HG03442 (cell line): Measurements from ENCODE around the gene HYAL1.
A peak's percentile ranks its signal among the peaks of the same experiment; 100 is the strongest.

Source experiments
- ATAC-seq: cut with Tn5 transposase; IDR thresholded peaks from one replicate; pipeline ENCODE4 v1.9.1; 2021; ENCODE audit warnings: mild to moderate bottlenecking, moderate library complexity; ENCODE audit not compliant: unreplicated experiment

The HYAL1 gene

DNA sequence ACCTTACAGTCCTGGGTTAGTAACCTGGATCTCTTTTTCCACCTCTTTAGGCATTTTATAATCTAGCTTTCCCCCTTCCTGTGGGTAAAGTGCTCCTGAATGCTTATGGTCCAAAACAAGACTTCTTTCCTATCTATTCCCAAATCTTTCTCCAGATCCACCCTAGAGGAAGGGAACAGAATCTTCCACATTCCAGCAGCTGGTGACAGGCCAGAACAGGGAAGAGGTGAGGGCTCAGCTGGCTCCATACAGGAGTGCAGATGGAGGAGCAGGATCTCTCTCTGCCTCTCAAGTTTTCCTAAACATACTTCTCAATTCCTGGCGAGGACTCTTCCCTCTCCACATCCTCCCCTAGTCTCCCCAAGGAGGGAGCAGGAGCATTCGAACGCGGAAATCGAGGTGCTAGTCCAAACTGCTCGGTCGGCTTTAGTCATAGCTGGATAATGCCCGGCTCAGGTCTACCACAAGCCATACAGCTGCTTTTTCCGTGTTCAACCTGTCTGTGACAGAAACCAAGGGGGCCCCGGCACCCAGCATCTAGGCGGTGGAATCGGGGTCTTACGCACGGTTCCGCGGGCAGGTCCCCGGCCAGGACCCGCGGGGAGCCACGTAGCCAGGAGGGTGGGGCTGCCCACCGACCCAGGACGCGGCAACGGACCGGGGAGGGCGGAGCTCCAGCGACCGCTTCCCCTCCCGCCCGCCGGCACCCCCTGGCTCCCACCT, 33.2 kb upstream of the HYAL1 start:
- peak; percentile 25 for ATAC-seq

- no peak for ATAC-seq
These were observed 31.1 kb upstream of the HYAL1 start for GRCh38 chr3:50334339-50335075.

DNA sequence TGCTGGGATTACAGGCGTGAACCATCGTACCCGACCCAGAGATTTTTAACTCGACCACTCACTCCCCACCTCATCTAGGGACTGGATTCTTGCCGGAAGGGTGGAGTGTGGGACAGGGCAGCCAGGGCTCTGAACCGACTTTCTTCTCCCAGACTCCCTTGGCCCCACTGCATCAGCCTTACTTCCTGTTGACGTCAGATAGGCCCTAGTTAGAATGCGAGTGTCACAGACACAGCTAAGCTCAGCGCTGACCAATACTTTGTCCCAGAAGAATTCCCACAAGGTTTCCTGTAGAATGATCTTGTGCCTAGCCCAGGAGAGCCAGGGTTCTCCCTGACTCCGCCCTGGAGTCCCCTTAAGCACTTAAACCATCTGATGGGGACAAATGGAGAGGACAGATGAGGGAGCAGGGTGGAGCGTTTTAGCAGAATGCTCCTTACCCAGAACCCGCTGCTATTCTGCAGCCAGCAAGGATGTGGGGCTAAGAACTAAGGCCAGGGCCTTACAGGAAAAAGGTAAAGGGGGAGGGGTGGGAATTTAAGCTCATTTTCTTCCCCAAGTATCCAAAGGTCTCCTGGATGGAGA, 30.5 kb upstream of the HYAL1 start:
- ATAC-seq: no peak

- ATAC-seq: no peak
These were observed 28.1 kb upstream of the HYAL1 start for GRCh38 chr3:50331364-50331907.

DNA sequence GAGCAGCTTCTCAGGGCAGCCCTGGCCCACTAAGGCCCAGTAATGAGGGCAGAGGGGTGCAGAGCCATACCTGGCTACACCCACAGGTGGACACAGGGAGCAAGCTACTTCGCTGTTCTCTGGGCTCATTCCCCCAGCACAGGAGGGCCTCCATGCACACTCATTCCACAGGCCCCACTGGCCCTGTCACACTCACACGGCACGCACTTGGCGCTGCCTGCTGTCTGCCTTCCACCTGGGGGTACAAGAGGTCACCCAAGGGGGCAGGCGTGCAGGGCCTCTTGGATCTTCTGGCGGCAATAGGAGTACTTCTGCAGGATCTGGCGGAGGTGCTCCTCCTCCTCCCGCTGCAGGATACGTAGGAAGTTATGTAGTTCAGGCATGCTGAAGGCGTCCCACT, 27.0 kb upstream of the HYAL1 start:
- ATAC-seq: no peak

DNA sequence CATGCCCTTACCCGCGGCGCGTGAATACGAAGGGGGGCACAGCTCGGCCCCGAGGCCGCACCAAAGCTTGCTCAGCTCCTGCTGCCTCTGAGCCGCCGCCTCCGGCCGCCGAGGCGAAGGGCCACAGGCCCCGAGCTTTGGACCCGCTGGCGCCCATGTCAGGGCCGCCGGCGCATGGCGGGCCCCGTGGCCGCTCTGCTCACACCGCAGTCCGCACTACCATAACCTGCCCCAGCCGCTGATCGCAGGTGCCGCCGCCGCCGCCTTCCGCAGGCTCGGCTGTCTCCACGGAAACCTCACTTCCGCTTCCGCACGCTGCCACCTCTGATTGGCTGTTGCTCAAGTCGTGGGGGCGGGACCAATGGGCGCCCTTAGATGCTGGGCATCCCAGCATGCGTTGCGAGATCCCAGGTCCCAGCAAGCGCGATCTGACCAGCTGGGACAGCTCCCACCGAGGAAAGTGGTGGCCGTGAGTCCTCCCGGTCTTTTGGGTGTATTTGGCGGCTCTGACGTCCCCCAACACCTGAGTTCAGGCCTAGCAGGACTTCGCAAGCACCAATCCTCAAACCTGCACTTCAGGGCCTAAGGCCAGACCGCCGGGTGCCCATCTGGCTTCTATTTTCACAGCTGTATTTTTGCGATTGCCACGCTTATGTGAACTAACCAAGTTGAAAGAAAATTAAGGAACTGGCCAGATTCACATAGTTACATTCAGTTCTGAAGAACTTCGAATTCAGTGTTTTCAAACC, 24.7 kb upstream of the HYAL1 start, which contains the start of gene TUSC2:
TSS of gene TUSC2 (minus strand) at position 281 of the 749 bp plus-strand sequence. CDS start at position 157, 124 bp downstream.
- peak; percentile 87 for ATAC-seq

GRCh38 chr3:50327129-50327528, 23.8 kb upstream of the HYAL1 start:
- no peak for ATAC-seq

DNA sequence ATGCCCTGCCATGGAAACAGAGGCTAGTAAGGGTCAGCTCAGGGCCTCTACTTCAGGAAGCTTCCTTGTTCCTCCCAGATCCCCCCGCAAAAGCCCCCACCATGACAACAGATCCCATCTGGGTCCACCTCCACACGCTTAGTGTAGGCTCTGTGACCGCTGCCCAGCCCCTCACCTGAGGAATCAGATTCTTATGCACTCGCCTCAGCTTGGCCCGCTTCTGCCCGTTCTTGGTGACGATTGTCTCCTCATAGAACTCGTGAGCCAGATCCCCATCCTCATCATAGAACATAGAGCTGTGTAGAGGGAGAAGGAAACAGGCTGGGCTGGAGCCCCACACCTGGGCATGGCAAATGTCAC, 22.8 kb upstream of the HYAL1 start:
- ATAC-seq: no peak

GRCh38 chr3:50325497-50326181, 22.3 kb upstream of the HYAL1 start:
- no peak for ATAC-seq

DNA sequence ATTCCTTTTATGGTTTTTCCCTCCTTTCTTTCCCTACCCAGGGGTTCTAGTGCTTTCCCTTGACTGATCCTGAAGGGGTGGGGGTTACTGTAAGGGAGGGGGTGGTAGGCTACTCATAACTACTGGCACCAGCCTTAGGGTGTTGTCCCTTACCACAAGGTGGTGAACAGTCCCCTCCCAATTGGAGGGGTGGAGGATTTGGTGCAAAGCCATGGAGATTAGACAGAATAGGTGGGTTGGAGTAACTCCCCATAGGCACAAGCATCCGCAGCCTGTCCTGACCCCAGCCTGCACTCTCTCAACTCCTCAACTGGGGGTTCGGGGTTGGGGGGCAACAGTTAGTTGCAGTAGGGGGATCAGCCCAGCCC, 21.7 kb upstream of the HYAL1 start:
- no peak for ATAC-seq

DNA sequence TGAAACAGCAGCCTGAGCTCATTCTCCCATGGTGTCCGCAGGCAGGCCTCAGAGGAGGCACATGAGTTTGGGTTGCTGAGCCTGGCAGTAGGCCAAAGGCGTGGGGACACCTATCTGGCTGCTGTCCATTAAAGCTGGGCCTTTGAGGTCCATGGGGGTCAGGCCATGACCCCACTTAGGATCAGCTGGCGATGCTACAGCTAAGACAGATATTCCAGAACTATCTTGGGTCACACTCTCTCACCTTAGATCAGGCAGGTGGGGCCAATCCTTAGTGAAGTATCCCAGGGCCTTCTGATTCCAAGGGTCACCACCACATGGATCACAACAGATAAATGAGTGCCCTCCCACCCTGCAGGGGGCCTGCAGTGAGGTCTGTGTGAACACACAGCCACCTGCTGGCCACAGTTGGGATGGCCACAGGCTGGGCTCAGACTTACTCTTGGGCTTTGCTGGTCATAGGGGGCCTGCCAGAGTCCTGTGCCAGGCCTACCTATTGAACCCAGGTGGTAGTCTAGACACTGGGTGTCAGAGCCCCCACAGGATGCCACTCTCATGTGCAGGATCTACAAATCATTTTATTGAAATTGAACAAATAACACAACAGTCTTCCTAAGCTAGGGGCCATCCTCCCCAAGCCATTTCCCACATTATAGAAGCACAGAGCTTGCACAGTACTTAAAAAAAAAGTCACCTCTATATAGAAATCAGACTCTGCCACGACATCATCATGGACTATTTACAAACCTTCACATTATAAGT, 21.2 kb upstream of the HYAL1 start:
- ATAC-seq: no peak

DNA sequence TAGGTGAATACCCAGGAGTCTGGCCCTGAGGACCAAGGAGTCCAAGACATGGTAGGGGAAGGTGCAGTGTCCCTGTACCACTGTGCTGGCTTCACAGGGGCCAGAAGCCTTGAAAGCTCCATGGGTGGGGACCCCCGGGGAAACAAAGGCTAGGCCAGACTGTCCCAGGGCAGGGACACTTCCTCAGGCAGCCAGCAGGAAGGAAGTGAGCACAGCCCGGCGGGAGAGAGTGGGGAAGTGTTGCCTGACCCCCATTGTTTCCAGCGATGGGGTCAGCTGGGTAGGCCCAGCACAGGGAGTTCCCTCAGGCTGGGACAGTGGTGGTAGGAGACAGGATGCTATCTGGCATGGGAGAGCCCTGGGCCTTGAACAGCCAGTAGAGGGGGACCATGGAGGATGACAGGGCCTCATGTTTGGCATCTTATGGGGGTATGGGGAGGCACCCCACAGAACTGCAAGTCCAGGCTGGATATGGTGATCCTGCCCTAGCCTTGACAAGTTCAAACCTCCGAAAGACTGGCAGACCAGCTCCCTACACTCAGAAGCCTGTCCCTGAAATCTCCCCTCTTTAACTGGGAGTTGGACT, 20.3 kb upstream of the HYAL1 start:
- ATAC-seq: no peak

DNA sequence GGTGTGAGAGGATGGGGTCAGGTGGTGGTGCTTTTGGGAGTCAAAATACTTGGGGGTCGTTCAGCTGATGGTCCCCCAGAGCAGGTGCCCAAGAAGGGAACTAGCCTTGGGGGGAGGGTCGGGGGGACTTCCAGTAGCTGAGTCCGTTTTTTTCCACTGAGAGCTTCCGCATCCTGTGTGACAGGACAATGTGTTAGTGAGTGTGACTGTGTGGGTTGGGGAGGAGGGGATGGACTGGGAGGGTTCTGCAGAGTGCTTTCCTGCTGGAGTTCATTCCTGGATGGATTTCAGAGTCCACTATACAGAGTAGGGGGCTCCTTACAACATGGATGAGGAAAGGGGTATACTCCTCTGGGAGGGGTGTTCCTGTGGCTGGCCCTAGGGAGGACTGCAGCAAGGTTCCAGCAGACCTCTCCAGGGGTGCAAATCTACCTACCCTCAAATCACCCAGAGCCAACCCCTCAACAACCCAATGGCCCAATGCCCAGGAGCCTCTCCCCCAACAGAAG, 19.8 kb upstream of the HYAL1 start:
- ATAC-seq: no peak

- ATAC-seq: no peak
These were observed 19.2 kb upstream of the HYAL1 start, which contains the start of gene HYAL2 for GRCh38 chr3:50322386-50323091. TSS of gene HYAL2 (minus strand) at chr3:50322745. CDS start at chr3:50320489, 2,256 bp downstream.

DNA sequence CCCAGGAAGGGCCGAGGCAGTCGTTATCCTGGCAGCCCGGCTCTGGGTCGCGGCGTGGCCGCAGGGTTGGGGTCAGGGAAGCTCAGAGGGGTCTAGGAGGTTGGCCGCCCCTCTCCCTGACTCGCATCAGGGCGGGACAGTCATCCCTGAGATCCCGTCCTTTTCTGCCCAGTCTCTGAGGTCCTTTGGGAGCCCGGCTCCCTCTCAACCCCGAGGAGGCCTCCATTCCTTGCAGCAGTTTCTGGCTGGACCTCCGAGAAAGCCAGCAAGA, 18.7 kb upstream of the HYAL1 start:
- ATAC-seq: no peak

- ATAC-seq: peak; percentile 75
These were observed 18.2 kb upstream of the HYAL1 start for GRCh38 chr3:50321336-50322114.

- ATAC-seq: peak; percentile 44
These were observed 17.5 kb upstream of the HYAL1 start for GRCh38 chr3:50320853-50321335.
